ENCODE measurements around the gene MACROD2. TPM values are rescaled to one million over a fixed set of nuclear protein-coding genes. Genes with fewer than 3 reads are reported as not detected.

Gene MACROD2
- total RNA-seq, 2 donors from 2014 or later: 8.3 to 21.8 TPM

- H3K27me3 ChIP-seq: no peaks in the 10 kb centered on the region
- H3K27ac ChIP-seq: no peak overlapping the region
- H3K4me1 ChIP-seq: no peaks in the 10 kb centered on the region
- no peaks in the 10 kb centered on the region for H3K36me3 ChIP-seq (replicated peaks in 1 of 2; ENCODE audit: insufficient read depth in 1 of 2, low read depth in 2 of 2)
- 83 to 94% methylated on average over 3 of the region's 3 CpGs for WGBS, 2 donors
- intact Hi-C loops (cut with DNase I): no loop called here
- no peaks in the 10 kb centered on the region for H3K9me3 ChIP-seq
- no peak for ATAC-seq
- DNase-seq: no peak
- no peak overlapping the region for H3K4me3 ChIP-seq
- TF ChIP-seq POLR2A (IDR thresholded peaks at IDR 0.05) (no peak), CTCF (IDR thresholded peaks at IDR 0.05) (no peak)
These were observed 486.5 kb downstream of the MACROD2 start for GRCh38 chr20:14481863-14482262.

- Histone ChIP-seq H3K4me1 (peaks cover 18% of the 10 kb centered on the region), H3K4me3 (no peak overlapping the region), H3K36me3 (replicated peaks in 1 of 2; ENCODE audit: insufficient read depth in 1 of 2, low read depth in 2 of 2) (no peaks in the 10 kb centered on the region), H3K27ac (no peak overlapping the region), H3K27me3 (no peaks in the 10 kb centered on the region), H3K9me3 (no peaks in the 10 kb centered on the region)
- DNase-seq (no peak), ATAC-seq (no peak)
- TF ChIP-seq POLR2A (IDR thresholded peaks at IDR 0.05) (no peak), CTCF (IDR thresholded peaks at IDR 0.05) (no peak)
- intact Hi-C loops (cut with DNase I): no loop called here
These were observed 492.9 kb downstream of the MACROD2 start for GRCh38 chr20:14488212-14488611.

- Histone ChIP-seq H3K36me3 (replicated peaks in 1 of 2; ENCODE audit: insufficient read depth in 1 of 2, low read depth in 2 of 2) (no peaks in the 10 kb centered on the region), H3K4me3 (no peak overlapping the region), H3K4me1 (peaks cover 18% of the 10 kb centered on the region), H3K9me3 (no peaks in the 10 kb centered on the region), H3K27me3 (no peaks in the 10 kb centered on the region), H3K27ac (no peak overlapping the region)
- ATAC-seq (no peak), DNase-seq (no peak)
- WGBS, 2 donors: 41 to 43% methylated on average over 5 of the region's 5 CpGs
- TF ChIP-seq POLR2A (IDR thresholded peaks at IDR 0.05) (no peak), CTCF (IDR thresholded peaks at IDR 0.05) (no peak)
- intact Hi-C loops (cut with DNase I): no loop called here
These were observed 493.6 kb downstream of the MACROD2 start for GRCh38 chr20:14488756-14489479.

- Histone ChIP-seq H3K9me3 (no peaks in the 10 kb centered on the region), H3K27ac (no peak overlapping the region), H3K27me3 (no peaks in the 10 kb centered on the region), H3K4me1 (peaks cover 18% of the 10 kb centered on the region), H3K4me3 (no peak overlapping the region), H3K36me3 (replicated peaks in 1 of 2; ENCODE audit: insufficient read depth in 1 of 2, low read depth in 2 of 2) (no peaks in the 10 kb centered on the region)
- WGBS, 2 donors: 24 to 31% methylated on average over 2 of the region's 2 CpGs
- ATAC-seq (no peak), DNase-seq (no peak)
- intact Hi-C loops (cut with DNase I): no loop called here
- no peak for TF ChIP-seq POLR2A (IDR thresholded peaks at IDR 0.05)
These were observed 494.2 kb downstream of the MACROD2 start for GRCh38 chr20:14489544-14489943.

GRCh38 chr20:14491436-14491835, 496.1 kb downstream of the MACROD2 start:
- H3K4me3 ChIP-seq: no peak overlapping the region
- WGBS, 2 donors: 90 to 97% methylated on average over 1 of the region's 1 CpG
- H3K27me3 ChIP-seq: no peaks in the 10 kb centered on the region
- TF ChIP-seq POLR2A (IDR thresholded peaks at IDR 0.05) (no peak), CTCF (IDR thresholded peaks at IDR 0.05) (no peak)
- intact Hi-C loops (cut with DNase I): no loop called here
- ATAC-seq (no peak), DNase-seq (no peak)
- H3K27ac ChIP-seq: no peak overlapping the region
- no peaks in the 10 kb centered on the region for H3K9me3 ChIP-seq
- no peaks in the 10 kb centered on the region for H3K36me3 ChIP-seq (replicated peaks in 1 of 2; ENCODE audit: insufficient read depth in 1 of 2, low read depth in 2 of 2)
- H3K4me1 ChIP-seq: peaks cover 18% of the 10 kb centered on the region

All from body of pancreas (tissue), 4 donors.